HepG2 (cell line): Measurements from ENCODE around the gene SYNJ2. TPM values are rescaled to one million over a fixed set of nuclear protein-coding genes. Genes with fewer than 3 reads are reported as not detected.
A peak's percentile ranks its signal among the peaks of the same experiment; 100 is the strongest.

Experiments used
- DMAP1 ChIP-seq: IDR thresholded peaks from 2 replicates; pipeline ENCODE4 v1.6.1; 2016
- KLF12 ChIP-seq: sonication (generic); formaldehyde crosslinking; IDR thresholded peaks from 2 replicates; pipeline ENCODE4 v1.4.0; 2020; ENCODE audit warnings: missing genetic modification reagents, borderline replicate concordance
- MXI1 ChIP-seq: IDR thresholded peaks from 3 replicates; pipeline ENCODE4 v1.6.1; 2012; ENCODE audit warnings: low read depth, low read length, inconsistent platforms, borderline replicate concordance
- NFE2 ChIP-seq: sonication (generic); formaldehyde crosslinking; IDR thresholded peaks from 2 replicates; pipeline ENCODE4 v1.4.0; 2020; ENCODE audit warnings: missing genetic modification reagents
- NFE2L2 ChIP-seq: fragments of 150-350 bp; IDR thresholded peaks from 2 replicates; pipeline ENCODE4 v1.6.1; 2014; ENCODE audit warnings: low read length
- POLR2G ChIP-seq: fragments of 200-400 bp; formaldehyde crosslinking; IDR thresholded peaks from 2 replicates; pipeline ENCODE4 v1.6.1; 2018; ENCODE audit warnings: mild to moderate bottlenecking, low read depth, low read length, moderate library complexity
- ZNF530 ChIP-seq: sonication (generic); formaldehyde crosslinking; IDR thresholded peaks from 2 replicates; pipeline ENCODE4 v1.5.0; 2020; ENCODE audit warnings: low read depth, mild to moderate bottlenecking, missing genetic modification reagents
- ZNF75D ChIP-seq: sonication (generic); formaldehyde crosslinking; IDR thresholded peaks from 2 replicates; pipeline ENCODE4 v1.8.1; 2023; ENCODE audit warnings: missing genetic modification reagents, mild to moderate bottlenecking, borderline replicate concordance
- ZNF766 ChIP-seq: sonication (generic); formaldehyde crosslinking; IDR thresholded peaks from 2 replicates; pipeline ENCODE4 v1.5.0; 2020; ENCODE audit warnings: missing genetic modification reagents, borderline replicate concordance
- polyA plus RNA-seq, 8 experiments: library from polyadenylated mRNA; depleted of rRNA in 3 of 8; stranded (reverse) in 7 of 8; unstranded in 1 of 8; fragments of >200 nt; fragmentation: Illumina TruSeq in 4 of 8; extraction: Trizol in 4 of 8; gene quantifications; 2 replicates each; pipeline versions ENCODE4 v1.2.1 to v1.2.3, GENCODE V29; 2011 to 2016; ENCODE audit warnings: low read depth in 4 of 8, missing spikeins in 1 of 8, mixed read lengths in 1 of 8; ENCODE audit not compliant: insufficient read depth in 1 of 8
- total RNA-seq, 5 experiments: library from RNA; depleted of rRNA; stranded (reverse); fragments of >200 nt; fragmentation: Illumina TruSeq; extraction: Trizol; gene quantifications; 2 replicates each; pipeline ENCODE4 v1.2.3, GENCODE V29; 2016; ENCODE audit warnings: low read depth in 1 of 5
- TF ChIP-seq, protein P1 (sequence below): sonication (generic); formaldehyde crosslinking; IDR thresholded peaks from 2 replicates; pipeline ENCODE4 v1.4.0; 2020; ENCODE audit warnings: missing genetic modification reagents; ENCODE audit errors: not compliant biosample characterization
- TF ChIP-seq, protein P2 (sequence below), 2 experiments: sonication (generic) in 1 of 2; formaldehyde crosslinking in 1 of 2; IDR thresholded peaks; 2 replicates each; pipeline versions ENCODE4 v1.4.0 to v1.6.1; 2018 to 2020; ENCODE audit warnings: missing genetic modification reagents in 2 of 2, borderline replicate concordance in 1 of 2, low read depth in 1 of 2, mild to moderate bottlenecking in 1 of 2, missing biosample characterization in 1 of 2
- TF ChIP-seq, protein P3 (sequence below): sonication (generic); formaldehyde crosslinking; IDR thresholded peaks from 2 replicates; pipeline ENCODE4 v1.8.0; 2022; ENCODE audit warnings: missing genetic modification reagents, mild to moderate bottlenecking, inconsistent platforms, borderline replicate concordance
- TF ChIP-seq, protein P4 (sequence below): fragments of 450-650 bp; IDR thresholded peaks from 2 replicates; pipeline ENCODE4 v1.6.1; 2017
- TF ChIP-seq, protein P5 (sequence below): IDR thresholded peaks from 2 replicates; pipeline ENCODE4 v1.6.1; 2016
- TF ChIP-seq, protein P6 (sequence below): IDR thresholded peaks from 2 replicates; pipeline ENCODE4 v1.6.1; 2012; ENCODE audit warnings: inconsistent platforms
- TF ChIP-seq, protein P7 (sequence below): sonication (generic); formaldehyde crosslinking; IDR thresholded peaks from 2 replicates; pipeline ENCODE4 v1.4.0; 2020; ENCODE audit warnings: missing genetic modification reagents, borderline replicate concordance

SYNJ2 gene
- total and polyA plus RNA-seq, 2 of the 13 experiments (the other 11 are each of a cell fraction or from before 2014, with no cell fraction given) = 39.1 to 57.6 TPM

DNA sequence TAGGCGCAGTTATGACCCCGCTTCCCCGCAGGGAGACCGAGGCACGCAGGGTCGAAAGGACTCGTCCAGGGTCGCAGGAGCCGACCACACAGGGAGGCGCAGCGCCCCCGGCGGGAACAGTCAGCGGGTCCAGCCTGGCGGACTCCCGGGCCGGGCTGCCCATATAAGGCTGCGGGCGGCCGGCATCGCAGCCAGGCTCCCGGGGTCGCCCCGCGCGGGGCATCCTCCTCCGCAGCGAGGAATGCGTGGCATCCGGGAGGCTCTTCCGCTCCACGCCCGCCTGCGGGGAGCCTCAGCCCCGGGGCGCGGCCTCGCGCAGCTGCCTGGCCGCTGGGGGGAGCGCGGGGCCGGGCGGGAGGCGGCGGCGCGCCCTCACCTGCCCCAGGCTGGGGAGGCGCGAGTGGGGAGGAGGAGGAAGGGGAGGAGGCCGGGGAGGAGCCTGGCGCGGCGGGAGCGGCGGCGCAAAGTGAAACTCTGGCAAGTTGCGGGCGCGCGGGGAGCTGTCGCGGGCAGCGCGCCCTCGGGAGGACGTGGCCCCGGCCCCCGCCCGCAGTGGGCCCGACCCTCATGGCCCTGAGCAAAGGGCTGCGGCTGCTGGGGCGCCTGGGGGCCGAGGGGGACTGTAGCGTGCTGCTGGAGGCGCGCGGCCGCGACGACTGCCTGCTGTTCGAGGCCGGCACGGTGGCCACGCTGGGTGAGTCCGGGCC lies at the start of gene SYNJ2 (continued):
- TF ChIP-seq, protein P1, sequence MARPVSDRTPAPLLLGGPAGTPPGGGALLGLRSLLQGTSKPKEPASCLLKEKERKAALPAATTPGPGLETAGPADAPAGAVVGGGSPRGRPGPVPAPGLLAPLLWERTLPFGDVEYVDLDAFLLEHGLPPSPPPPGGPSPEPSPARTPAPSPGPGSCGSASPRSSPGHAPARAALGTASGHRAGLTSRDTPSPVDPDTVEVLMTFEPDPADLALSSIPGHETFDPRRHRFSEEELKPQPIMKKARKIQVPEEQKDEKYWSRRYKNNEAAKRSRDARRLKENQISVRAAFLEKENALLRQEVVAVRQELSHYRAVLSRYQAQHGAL (CRISPR knock-in tag) = no peak
- TF ChIP-seq NFE2L2 = no peak
- TF ChIP-seq NFE2 (CRISPR knock-in tag) = no peak
- peak; percentile 72; the same call in 2 of the 3 replicates for TF ChIP-seq MXI1
- TF ChIP-seq DMAP1 (CRISPR knock-in tag) = no peak; the same call in none of the 2 replicates
- TF ChIP-seq ZNF75D = no peak
- TF ChIP-seq, protein P2, sequence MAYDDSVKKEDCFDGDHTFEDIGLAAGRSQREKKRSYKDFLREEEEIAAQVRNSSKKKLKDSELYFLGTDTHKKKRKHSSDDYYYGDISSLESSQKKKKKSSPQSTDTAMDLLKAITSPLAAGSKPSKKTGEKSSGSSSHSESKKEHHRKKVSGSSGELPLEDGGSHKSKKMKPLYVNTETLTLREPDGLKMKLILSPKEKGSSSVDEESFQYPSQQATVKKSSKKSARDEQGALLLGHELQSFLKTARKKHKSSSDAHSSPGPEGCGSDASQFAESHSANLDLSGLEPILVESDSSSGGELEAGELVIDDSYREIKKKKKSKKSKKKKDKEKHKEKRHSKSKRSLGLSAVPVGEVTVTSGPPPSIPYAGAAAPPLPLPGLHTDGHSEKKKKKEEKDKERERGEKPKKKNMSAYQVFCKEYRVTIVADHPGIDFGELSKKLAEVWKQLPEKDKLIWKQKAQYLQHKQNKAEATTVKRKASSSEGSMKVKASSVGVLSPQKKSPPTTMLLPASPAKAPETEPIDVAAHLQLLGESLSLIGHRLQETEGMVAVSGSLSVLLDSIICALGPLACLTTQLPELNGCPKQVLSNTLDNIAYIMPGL (CRISPR knock-in tag; IDR thresholded peaks at IDR 0.05; ENCODE audit: borderline replicate concordance in 1 of 2, low read depth in 1 of 2) = peak; percentile 60 to 75; a peak in 3 of 4 replicates
- no peak for TF ChIP-seq ZNF530 (CRISPR knock-in tag)
- TF ChIP-seq, protein P3, sequence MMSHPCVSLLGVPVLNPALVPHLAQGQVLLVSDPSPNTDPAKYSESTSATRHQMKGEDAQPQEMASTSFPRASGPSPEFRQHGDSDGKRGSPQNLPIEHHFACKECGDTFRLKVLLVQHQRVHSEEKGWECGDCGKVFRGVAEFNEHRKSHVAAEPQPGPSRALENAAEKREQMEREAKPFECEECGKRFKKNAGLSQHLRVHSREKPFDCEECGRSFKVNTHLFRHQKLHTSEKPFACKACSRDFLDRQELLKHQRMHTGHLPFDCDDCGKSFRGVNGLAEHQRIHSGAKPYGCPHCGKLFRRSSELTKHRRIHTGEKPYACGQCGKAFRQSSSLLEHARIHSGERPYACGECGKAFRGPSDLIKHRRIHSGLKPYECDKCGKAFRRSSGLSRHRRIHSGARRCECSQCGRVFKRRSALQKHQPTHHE (CRISPR knock-in tag) = peak; percentile 50
- TF ChIP-seq, protein P4, sequence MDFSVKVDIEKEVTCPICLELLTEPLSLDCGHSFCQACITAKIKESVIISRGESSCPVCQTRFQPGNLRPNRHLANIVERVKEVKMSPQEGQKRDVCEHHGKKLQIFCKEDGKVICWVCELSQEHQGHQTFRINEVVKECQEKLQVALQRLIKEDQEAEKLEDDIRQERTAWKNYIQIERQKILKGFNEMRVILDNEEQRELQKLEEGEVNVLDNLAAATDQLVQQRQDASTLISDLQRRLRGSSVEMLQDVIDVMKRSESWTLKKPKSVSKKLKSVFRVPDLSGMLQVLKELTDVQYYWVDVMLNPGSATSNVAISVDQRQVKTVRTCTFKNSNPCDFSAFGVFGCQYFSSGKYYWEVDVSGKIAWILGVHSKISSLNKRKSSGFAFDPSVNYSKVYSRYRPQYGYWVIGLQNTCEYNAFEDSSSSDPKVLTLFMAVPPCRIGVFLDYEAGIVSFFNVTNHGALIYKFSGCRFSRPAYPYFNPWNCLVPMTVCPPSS = no peak
- TF ChIP-seq, protein P5, sequence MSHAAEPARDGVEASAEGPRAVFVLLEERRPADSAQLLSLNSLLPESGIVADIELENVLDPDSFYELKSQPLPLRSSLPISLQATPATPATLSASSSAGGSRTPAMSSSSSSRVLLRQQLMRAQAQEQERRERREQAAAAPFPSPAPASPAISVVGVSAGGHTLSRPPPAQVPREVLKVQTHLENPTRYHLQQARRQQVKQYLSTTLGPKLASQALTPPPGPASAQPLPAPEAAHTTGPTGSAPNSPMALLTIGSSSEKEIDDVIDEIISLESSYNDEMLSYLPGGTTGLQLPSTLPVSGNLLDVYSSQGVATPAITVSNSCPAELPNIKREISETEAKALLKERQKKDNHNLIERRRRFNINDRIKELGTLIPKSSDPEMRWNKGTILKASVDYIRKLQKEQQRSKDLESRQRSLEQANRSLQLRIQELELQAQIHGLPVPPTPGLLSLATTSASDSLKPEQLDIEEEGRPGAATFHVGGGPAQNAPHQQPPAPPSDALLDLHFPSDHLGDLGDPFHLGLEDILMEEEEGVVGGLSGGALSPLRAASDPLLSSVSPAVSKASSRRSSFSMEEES (CRISPR knock-in tag) = 0 out of 2 replicates have a peak, but pooled peaks have one; percentile 30
- TF ChIP-seq KLF12 (CRISPR knock-in tag) = peak; percentile 31; the same call in 1 of the 2 replicates
- TF ChIP-seq POLR2G = peak; percentile 64; the same call in 1 of the 2 replicates
- TF ChIP-seq, protein P6, sequence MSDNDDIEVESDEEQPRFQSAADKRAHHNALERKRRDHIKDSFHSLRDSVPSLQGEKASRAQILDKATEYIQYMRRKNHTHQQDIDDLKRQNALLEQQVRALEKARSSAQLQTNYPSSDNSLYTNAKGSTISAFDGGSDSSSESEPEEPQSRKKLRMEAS = peak; percentile 79
- TF ChIP-seq ZNF766 = 0 out of 2 replicates have a peak, but pooled peaks have one; percentile 40
- TF ChIP-seq, protein P7, sequence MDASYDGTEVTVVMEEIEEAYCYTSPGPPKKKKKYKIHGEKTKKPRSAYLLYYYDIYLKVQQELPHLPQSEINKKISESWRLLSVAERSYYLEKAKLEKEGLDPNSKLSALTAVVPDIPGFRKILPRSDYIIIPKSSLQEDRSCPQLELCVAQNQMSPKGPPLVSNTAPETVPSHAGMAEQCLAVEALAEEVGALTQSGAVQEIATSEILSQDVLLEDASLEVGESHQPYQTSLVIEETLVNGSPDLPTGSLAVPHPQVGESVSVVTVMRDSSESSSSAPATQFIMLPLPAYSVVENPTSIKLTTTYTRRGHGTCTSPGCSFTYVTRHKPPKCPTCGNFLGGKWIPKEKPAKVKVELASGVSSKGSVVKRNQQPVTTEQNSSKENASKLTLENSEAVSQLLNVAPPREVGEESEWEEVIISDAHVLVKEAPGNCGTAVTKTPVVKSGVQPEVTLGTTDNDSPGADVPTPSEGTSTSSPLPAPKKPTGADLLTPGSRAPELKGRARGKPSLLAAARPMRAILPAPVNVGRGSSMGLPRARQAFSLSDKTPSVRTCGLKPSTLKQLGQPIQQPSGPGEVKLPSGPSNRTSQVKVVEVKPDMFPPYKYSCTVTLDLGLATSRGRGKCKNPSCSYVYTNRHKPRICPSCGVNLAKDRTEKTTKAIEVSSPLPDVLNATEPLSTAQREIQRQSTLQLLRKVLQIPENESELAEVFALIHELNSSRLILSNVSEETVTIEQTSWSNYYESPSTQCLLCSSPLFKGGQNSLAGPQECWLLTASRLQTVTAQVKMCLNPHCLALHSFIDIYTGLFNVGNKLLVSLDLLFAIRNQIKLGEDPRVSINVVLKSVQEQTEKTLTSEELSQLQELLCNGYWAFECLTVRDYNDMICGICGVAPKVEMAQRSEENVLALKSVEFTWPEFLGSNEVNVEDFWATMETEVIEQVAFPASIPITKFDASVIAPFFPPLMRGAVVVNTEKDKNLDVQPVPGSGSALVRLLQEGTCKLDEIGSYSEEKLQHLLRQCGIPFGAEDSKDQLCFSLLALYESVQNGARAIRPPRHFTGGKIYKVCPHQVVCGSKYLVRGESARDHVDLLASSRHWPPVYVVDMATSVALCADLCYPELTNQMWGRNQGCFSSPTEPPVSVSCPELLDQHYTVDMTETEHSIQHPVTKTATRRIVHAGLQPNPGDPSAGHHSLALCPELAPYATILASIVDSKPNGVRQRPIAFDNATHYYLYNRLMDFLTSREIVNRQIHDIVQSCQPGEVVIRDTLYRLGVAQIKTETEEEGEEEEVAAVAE (CRISPR knock-in tag) = no peak
